ENCODE measurements around the gene PPP2R2B. TPM values are rescaled to one million over a fixed set of nuclear protein-coding genes. Genes with fewer than 3 reads are reported as not detected.
A peak's percentile ranks its signal among the peaks of the same experiment; 100 is the strongest.

The PPP2R2B gene
- total RNA-seq, 2 donors from 2014 or later, result 6.9 to 12.1 TPM

DNA sequence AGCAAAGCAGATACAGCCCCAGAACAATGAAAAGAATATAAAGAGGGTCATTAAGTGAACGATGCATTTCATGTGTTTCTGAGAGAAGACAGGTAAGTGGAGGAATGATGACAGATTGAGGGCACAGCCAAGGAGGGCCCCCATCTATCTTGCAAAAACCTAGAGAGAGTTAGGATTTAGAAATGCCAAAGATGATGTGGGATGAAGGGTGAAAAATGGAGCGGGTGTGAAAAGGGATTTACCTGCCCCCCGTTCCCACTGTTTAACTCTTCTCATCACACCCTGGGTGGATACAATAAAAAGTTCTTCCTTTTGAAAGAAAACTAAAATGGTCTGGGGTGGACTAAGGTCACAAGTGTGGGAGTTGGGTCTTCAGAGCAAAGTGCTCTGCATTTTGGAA lies 18.5 kb upstream of the PPP2R2B start:
- Mint-ChIP-seq H3K4me3 (no peak overlapping the region), H3K27me3 (peaks cover 16% of the 10 kb centered on the region), H3K4me1 (peaks cover 19% of the 10 kb centered on the region), H3K36me3 (ENCODE audit: low read depth) (peaks cover 5% of the 10 kb centered on the region), H3K27ac (no peak overlapping the region)
- ATAC-seq (no peak), DNase-seq (no peak)
- no peaks in the 10 kb centered on the region for H3K9me3 ChIP-seq (ENCODE audit: control insufficient read depth, low read length, poor library complexity, severe bottlenecking)

DNA sequence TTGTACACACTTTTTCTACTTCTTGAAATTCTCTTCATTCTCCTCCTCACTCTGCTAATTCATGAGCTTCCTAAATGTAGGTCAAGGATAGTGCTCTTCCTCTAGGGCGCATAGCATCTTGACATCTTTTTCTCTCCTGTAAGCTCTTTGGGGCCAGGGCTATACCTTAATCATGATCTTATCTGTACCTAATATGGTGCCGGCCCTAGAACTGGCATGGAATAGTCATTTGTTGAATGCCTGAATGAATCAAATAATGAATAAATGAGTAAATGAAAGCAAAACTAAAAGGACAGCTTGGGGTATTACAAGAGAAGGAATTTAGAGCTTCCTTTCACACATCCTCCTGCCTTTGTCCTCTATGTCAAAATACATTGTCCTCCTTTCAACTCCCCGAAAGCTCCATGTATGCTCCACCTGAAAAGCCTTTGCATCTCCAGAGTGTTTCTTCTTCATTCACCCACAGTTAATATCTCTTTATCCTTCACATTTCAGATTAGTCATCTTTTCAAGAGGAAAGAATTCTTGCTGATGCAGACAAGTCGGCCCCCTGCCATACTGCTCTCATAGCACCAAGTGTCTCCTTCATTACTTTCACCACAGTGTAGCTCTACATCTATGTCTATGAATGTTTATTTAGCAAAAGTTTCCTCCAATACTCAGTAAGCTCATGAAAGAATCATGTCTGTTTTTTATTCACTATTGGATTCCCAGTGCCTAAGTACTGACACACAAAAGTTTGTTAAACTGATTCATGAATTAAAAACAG lies 16.4 kb upstream of the PPP2R2B start:
- Mint-ChIP-seq H3K4me3 (peak overlapping the region; percentile 72), H3K27ac (peak overlapping the region; percentile 37), H3K36me3 (ENCODE audit: low read depth) (peaks cover 5% of the 10 kb centered on the region), H3K4me1 (peaks cover 19% of the 10 kb centered on the region), H3K27me3 (peaks cover 16% of the 10 kb centered on the region)
- DNase-seq, result no peak
- H3K9me3 ChIP-seq (ENCODE audit: control insufficient read depth, low read length, poor library complexity, severe bottlenecking), result no peaks in the 10 kb centered on the region
- ATAC-seq, result peak; percentile 14

DNA sequence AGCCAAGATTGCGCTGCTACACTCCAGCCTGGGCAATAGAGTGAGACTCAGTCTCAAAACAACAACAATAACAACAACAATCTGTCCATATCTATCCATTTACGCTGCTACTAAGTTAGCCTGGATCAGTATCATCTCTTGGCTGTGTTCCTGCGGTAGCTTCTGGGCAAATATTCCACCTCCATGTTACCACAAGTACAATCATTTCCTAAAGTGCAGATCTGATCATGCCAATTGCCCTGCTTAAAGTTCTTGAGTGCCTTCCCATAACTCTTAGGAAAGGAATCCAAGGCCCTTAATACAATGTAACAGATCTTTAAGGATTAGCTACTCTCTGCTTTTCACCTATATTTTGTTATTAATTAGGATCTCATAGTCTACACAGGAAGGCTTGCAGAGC lies 15.4 kb upstream of the PPP2R2B start:
- Mint-ChIP-seq H3K36me3 (ENCODE audit: low read depth) (peaks cover 5% of the 10 kb centered on the region), H3K27me3 (peaks cover 16% of the 10 kb centered on the region), H3K27ac (no peak overlapping the region), H3K4me3 (no peak overlapping the region), H3K4me1 (peaks cover 19% of the 10 kb centered on the region)
- H3K9me3 ChIP-seq (ENCODE audit: control insufficient read depth, low read length, poor library complexity, severe bottlenecking), result no peaks in the 10 kb centered on the region
- no peak for DNase-seq
- no peak for ATAC-seq

DNA sequence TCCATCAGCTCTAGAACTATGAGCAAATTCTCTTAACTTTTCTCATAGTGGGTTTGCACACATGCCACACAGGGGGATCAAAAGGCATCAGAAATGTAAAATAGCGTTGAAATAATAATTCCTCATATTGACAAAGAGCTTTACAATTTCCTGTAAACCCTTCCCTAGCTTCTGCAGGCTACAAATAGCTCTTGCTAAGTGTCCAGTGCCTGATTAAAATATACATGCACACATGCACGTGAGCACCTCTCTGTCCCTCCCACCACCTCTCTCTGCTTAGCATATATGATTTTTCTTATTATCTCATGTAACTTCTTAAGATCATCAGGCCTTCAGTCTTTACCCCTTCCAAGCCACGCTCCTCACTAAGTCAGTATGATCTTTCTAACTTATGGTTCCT lies 13.7 kb upstream of the PPP2R2B start:
- Mint-ChIP-seq H3K4me3 (no peak overlapping the region), H3K36me3 (ENCODE audit: low read depth) (peaks cover 5% of the 10 kb centered on the region), H3K27me3 (peaks cover 16% of the 10 kb centered on the region), H3K4me1 (peaks cover 19% of the 10 kb centered on the region), H3K27ac (no peak overlapping the region)
- no peaks in the 10 kb centered on the region for H3K9me3 ChIP-seq (ENCODE audit: control insufficient read depth, low read length, poor library complexity, severe bottlenecking)
- ATAC-seq (no peak), DNase-seq (no peak)

DNA sequence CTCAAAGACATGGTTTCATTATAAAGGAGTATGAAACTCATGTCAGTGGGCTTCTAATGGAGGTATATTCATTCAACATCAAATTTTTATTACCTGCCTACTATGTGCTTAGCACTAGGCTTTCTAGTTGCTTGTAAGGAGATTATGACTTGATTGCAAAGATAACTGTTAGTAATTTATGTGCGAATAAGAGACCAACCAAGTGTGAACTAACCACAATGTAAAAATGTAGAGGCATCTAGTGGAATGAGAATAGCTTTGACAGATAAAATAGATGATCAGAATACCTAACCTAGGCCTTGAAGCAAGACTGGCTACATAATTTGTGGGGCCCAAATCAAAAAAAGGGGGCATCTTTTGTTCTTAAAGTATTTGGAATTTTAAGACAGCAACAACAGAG lies 13.0 kb upstream of the PPP2R2B start:
- no peak for ATAC-seq

DNA sequence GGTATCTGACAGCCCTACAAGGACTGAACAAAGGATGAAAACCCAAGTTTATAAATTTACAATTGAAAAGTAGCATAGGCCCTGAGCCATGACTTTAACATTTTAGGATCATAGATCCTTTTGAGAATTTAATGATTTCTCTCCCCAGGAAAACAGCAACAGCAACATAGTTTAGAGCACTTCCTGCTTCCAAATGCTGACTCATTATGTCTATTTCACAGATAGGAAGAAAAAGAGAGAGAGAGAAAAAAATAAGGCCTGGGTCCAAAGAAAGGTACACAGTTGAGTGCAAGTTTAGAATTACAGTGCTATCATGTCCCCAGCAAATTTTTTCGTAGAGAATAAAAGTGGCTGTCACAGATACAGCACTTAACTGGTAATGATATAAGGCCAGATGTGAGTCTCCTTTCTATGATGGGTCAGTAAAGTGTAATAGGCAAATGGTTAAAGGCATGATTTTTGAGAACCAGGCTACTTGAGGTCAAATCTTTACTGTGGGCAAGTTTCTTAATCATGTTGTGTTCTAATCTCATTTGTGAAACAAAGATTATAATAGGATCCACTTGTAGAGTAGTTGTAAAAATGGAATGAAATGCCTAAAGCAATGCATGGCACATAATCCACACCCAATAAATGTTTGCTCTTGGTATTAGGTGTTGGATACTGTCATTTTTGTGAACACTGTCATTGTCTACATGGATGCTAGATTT lies 12.3 kb upstream of the PPP2R2B start:
- Mint-ChIP-seq H3K36me3 (ENCODE audit: low read depth) (peaks cover 5% of the 10 kb centered on the region), H3K4me3 (no peak overlapping the region), H3K4me1 (peaks cover 12% of the 10 kb centered on the region), H3K27me3 (peaks cover 7% of the 10 kb centered on the region), H3K27ac (no peak overlapping the region)
- DNase-seq, result no peak
- ATAC-seq, result no peak
- H3K9me3 ChIP-seq (ENCODE audit: control insufficient read depth, low read length, poor library complexity, severe bottlenecking), result no peaks in the 10 kb centered on the region

More for the DNA sequence above, 13.0 kb upstream of the PPP2R2B start:
- Mint-ChIP-seq H3K36me3 (ENCODE audit: low read depth) (peaks cover 5% of the 10 kb centered on the region), H3K27me3 (peaks cover 12% of the 10 kb centered on the region), H3K4me1 (peaks cover 15% of the 10 kb centered on the region), H3K27ac (no peak overlapping the region), H3K4me3 (no peak overlapping the region)
- no peaks in the 10 kb centered on the region for H3K9me3 ChIP-seq (ENCODE audit: control insufficient read depth, low read length, poor library complexity, severe bottlenecking)
- no peak for DNase-seq

DNA sequence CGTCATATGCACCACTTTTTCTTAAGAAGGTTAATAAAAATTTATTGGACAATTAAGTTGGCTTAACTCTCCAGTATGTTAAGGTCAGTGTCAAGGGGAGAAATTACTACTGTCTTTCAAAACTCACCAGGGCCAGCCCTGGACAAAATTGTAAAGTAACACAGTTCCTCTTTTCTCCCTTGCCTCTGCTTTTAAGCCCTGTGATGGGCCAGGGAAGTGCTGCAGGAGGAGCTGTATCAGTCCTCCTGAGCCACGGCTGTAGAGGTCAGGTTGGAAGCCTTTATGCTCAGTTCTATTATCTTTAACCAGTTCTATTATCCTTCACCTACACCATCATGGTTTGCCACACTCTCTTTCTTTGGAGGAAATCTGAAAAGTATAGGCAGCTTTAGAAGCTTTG lies 11.5 kb upstream of the PPP2R2B start:
- H3K9me3 ChIP-seq (ENCODE audit: control insufficient read depth, low read length, poor library complexity, severe bottlenecking), result no peaks in the 10 kb centered on the region
- DNase-seq, result no peak
- Mint-ChIP-seq H3K27me3 (peaks cover 15% of the 10 kb centered on the region), H3K4me1 (peaks cover 6% of the 10 kb centered on the region), H3K36me3 (ENCODE audit: low read depth) (peaks cover 3% of the 10 kb centered on the region), H3K4me3 (no peak overlapping the region), H3K27ac (no peak overlapping the region)
- ATAC-seq, result no peak

DNA sequence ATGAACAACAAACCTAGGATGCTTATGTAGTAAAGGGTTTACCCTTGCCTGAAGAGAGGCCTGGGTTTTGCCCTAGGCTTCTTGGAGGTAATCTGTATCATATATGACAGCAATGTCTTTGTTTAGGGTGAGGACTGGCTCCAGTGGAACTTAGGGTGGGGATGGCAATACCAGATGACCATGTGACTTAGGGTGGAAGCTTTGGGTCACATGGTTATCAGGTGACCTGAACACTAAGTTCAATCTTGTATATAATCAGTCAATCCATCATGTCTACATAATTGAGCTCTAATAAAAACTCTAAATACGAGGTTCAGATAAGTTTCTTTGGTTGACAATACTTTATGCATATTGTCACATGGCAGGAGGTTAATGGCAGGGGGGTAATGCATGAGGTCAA lies 10.6 kb upstream of the PPP2R2B start:
- H3K27me3 Mint-ChIP-seq, result peaks cover 13% of the 10 kb centered on the region
- no peaks in the 10 kb centered on the region for H3K4me1 Mint-ChIP-seq
- no peak for DNase-seq
- H3K27ac Mint-ChIP-seq, result no peak overlapping the region
- no peak overlapping the region for H3K4me3 Mint-ChIP-seq
- H3K36me3 Mint-ChIP-seq (ENCODE audit: low read depth), result no peaks in the 10 kb centered on the region
- ATAC-seq, result no peak
- no peaks in the 10 kb centered on the region for H3K9me3 ChIP-seq (ENCODE audit: control insufficient read depth, low read length, poor library complexity, severe bottlenecking)

DNA sequence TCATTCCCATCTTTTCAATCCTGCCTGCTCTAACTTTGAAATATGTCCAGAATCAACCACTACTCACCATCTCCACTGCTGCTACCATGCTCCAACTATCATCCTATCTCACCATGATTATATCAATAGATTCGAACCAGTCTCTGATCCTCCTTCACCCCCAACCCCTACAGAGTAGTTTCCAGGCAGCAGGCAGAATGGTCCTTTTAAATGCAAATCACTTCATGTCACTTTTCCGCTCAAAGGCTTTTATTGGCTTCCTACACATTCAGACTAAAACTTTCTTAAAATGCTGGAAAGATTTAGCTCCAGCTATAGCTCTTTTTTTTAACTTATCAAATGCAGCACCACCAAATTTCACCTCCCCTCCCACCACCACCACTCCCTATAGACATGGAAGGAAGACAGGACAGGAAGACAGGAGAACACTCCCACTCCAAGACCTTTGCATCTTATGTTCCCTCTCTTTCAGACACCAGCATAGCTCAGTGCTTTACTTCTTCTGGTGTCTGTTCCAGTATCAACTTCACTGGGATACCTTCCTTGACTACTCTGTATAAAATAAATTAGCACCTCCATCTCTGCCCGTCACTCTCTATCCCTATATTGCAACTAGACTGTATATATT lies 9.9 kb upstream of the PPP2R2B start:
- H3K9me3 ChIP-seq (ENCODE audit: control insufficient read depth, low read length, poor library complexity, severe bottlenecking), result no peaks in the 10 kb centered on the region
- DNase-seq (no peak), ATAC-seq (no peak)
- Mint-ChIP-seq H3K4me3 (no peak overlapping the region), H3K27ac (no peak overlapping the region), H3K27me3 (peaks cover 20% of the 10 kb centered on the region), H3K36me3 (ENCODE audit: low read depth) (no peaks in the 10 kb centered on the region), H3K4me1 (no peaks in the 10 kb centered on the region)

DNA sequence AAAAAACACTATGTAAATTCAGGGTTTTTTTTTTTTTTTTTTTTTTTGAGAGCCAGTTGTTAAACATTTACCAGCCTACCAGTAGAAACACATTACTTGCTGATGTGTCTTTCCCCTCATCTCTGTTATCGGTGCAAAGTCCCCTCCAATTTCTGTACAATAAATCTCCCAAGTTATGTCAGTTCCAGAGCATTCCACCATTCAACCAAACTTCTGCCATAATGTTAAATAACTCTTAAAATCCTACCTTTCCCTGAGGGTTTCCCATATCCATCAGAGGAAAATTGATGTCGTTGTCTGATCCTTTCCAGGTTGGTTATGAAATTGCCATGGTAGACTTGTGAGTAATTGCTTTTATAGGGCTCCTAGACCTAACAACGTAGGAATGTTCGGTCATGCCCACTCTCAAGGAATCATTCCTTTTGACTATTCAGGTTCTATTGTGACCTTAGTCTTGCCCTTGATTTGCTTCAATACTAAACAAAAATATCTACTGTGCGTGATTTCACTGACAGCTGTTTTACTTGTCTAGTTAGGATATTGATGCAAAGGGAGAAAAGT lies 5.6 kb upstream of the PPP2R2B start:
- no peak overlapping the region for H3K4me3 Mint-ChIP-seq
- H3K4me1 Mint-ChIP-seq, result peaks cover 2% of the 10 kb centered on the region
- no peak for DNase-seq

DNA sequence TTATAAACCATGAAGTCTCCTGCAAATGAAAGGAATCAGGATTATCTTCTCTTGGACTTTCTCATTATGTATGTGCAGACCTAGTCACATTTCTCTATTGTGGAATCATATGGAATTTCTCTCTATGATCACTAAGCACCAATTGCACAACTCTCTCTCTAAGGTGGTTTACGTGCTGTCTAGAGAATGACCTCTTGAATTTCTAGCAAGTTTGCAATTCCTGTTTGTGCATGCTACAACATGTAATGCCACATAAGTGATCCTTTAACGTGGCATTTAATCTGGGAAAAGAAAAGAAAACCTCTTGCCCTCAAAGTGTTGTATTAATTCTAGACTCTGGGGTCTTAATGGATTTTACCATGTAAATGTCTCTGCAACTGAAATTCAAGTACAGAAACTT lies 5.0 kb upstream of the PPP2R2B start:
- Mint-ChIP-seq H3K36me3 (ENCODE audit: low read depth) (no peaks in the 10 kb centered on the region), H3K27me3 (peaks cover 31% of the 10 kb centered on the region), H3K27ac (no peak overlapping the region), H3K4me3 (no peak overlapping the region), H3K4me1 (peaks cover 7% of the 10 kb centered on the region)
- ATAC-seq (no peak), DNase-seq (no peak)
- no peaks in the 10 kb centered on the region for H3K9me3 ChIP-seq (ENCODE audit: control insufficient read depth, low read length, poor library complexity, severe bottlenecking)

More for the DNA sequence above, 5.6 kb upstream of the PPP2R2B start:
- no peak overlapping the region for H3K27ac Mint-ChIP-seq
- no peak for ATAC-seq
- H3K27me3 Mint-ChIP-seq, result peaks cover 31% of the 10 kb centered on the region
- no peaks in the 10 kb centered on the region for H3K36me3 Mint-ChIP-seq (ENCODE audit: low read depth)
- H3K9me3 ChIP-seq (ENCODE audit: control insufficient read depth, low read length, poor library complexity, severe bottlenecking), result no peaks in the 10 kb centered on the region

DNA sequence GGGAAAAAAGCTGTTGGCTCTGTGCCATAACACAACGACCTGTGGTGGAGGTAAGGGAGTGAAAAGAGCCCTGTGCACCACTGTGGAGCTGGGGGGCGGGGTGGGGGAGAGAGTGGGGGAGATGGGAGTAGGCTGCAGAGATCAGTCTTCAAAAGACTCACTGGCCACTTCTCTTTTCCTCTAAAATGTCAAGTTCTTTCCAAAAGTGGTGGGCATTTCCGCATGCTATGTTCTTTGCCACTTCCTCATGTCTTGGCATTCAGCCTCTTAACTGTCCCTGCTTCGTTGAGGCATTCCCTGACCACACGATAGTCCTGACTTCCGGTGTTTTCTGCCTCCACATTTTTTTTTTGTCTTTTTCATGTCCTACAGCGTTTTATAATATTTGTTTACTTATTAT lies 2.4 kb upstream of the PPP2R2B start:
- no peaks in the 10 kb centered on the region for H3K9me3 ChIP-seq (ENCODE audit: control insufficient read depth, low read length, poor library complexity, severe bottlenecking)
- H3K27ac Mint-ChIP-seq, result no peak overlapping the region
- no peaks in the 10 kb centered on the region for H3K36me3 Mint-ChIP-seq (ENCODE audit: low read depth)
- no peak overlapping the region for H3K4me3 Mint-ChIP-seq
- ATAC-seq (no peak), DNase-seq (no peak)
- peaks cover 18% of the 10 kb centered on the region for H3K4me1 Mint-ChIP-seq
- peaks cover 31% of the 10 kb centered on the region for H3K27me3 Mint-ChIP-seq

DNA sequence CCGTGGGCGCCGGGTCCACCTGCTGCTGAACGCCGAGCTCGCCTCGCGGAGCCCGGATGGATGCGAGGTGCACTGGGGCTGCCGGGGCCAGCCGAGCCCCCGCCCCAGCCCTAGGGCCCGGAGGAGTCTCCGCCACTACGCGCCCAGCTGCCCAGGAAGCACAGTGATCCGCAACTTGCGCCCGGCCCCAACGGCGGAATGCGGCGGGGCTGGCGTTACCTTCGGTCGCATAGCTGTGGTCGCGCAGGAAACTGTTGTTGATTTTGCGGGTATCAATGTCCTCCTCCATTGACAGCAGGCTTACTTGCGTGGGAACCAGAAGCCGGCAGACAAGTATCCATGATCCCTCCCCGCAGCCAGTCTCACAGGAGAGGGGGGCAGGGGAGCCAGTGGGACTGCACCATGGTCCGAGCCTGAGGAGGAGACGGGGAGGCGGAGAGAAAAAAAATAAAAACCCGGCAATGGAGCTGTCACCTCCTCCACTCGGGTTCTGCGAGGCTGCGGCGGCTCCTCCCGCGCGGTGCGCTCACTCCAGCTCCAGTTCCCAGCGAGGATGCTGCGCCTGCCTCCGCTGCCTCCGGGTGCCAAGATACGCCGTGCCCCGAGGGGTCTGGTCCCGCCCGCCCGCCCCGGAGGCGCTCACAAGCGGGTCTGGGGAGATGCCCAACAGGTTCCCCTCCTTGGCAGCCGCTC lies 628 bp downstream of the PPP2R2B start:
- peak; percentile 51 for ATAC-seq
- peak overlapping the region; percentile 95 for H3K4me3 Mint-ChIP-seq
- H3K4me1 Mint-ChIP-seq, result peaks cover 32% of the 10 kb centered on the region
- peak in 2 of 3 donors; percentile 9 to 10 for DNase-seq
- peaks cover 2% of the 10 kb centered on the region for H3K36me3 Mint-ChIP-seq (ENCODE audit: low read depth)
- no peaks in the 10 kb centered on the region for H3K9me3 ChIP-seq (ENCODE audit: control insufficient read depth, low read length, poor library complexity, severe bottlenecking)
- H3K27ac Mint-ChIP-seq, result no peak overlapping the region
- H3K27me3 Mint-ChIP-seq, result peaks cover 11% of the 10 kb centered on the region
